Ascending aorta (tissue), 2 donors: ENCODE measurements around the gene CFAP20DC. TPM values are rescaled to one million over a fixed set of nuclear protein-coding genes. Genes with fewer than 3 reads are reported as not detected.

ENCODE experiments used
- DNase-seq, 2 donors: peaks; one replicate each; pipeline ENCODE4 v3.0.0-alpha.2; 2019; ENCODE audit warnings: low spot score in 2 of 2
- H3K27ac ChIP-seq, 2 donors: fragments of 200-600 bp; sonication (generic); one replicate each; pipeline ENCODE4 v1.5.1; 2016 to 2017; ENCODE audit warnings: mild to moderate bottlenecking in 1 of 2
- H3K27me3 ChIP-seq: fragments of 200-600 bp; sonication (generic); one replicate; pipeline ENCODE4 v1.5.1; 2017
- H3K36me3 ChIP-seq, 2 donors: fragments of 200-600 bp; sonication (generic); one replicate each; pipeline ENCODE4 v1.5.1; 2016
- H3K4me1 ChIP-seq, 2 donors: fragments of 200-600 bp; sonication (generic); one replicate each; pipeline ENCODE4 v1.5.1; 2016 to 2017; ENCODE audit warnings: mild to moderate bottlenecking in 1 of 2
- H3K4me3 ChIP-seq, 2 donors: fragments of 200-600 bp; sonication (generic); one replicate each; pipeline ENCODE4 v1.5.1; 2016 to 2017; ENCODE audit warnings: mild to moderate bottlenecking in 1 of 2
- H3K9me3 ChIP-seq, 2 donors: fragments of 200-600 bp; sonication (generic); one replicate each; pipeline ENCODE4 v1.5.1; 2016
- intact Hi-C: fragments of 100-400 bp; cut with DNase I; formaldehyde crosslinking; loops from one replicate; pipeline ENCODE4 v1.15.1; 2023
- total RNA-seq: library from RNA; depleted of rRNA; stranded (reverse); fragments of >200 nt; gene quantifications from one replicate; pipeline ENCODE4 v1.1.0, GENCODE V29; 2016
- TF ChIP-seq, protein P1 (sequence below), 3 experiments: fragments of 200-600 bp in 2 of 3; fragments of 450-650 bp in 1 of 3; sonication (generic) in 2 of 3; IDR thresholded peaks; one replicate each; pipeline ENCODE4 v1.5.1; 2016 to 2019; ENCODE audit warnings: antibody characterized with exemption in 3 of 3, mild to moderate bottlenecking in 1 of 3, moderate library complexity in 1 of 3

Gene CFAP20DC
- total RNA-seq, 1 donor from 2014 or later: not detected

DNA sequence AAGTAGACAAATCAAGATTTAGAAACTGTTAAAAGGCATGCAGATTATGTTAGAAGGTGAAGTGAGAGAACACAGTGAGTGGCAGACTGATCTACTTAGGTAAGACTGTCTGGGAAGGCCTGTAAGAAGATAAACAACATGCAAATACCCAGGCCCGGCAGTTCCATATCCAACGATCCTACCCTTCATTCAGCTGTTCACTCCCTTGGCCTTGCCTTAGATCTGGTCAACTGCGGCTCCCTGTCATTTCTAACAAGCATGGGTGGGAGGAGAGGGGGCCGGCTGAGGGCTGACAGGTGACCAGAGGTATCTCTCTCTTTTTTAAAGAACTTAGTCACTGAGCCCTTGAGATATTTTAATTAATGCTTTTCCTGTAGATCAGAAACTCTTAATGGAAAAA is 298.6 kb downstream of the CFAP20DC start:
- intact Hi-C loops: no loop called here
- no peak overlapping the region for H3K27ac ChIP-seq
- TF ChIP-seq, protein P1, sequence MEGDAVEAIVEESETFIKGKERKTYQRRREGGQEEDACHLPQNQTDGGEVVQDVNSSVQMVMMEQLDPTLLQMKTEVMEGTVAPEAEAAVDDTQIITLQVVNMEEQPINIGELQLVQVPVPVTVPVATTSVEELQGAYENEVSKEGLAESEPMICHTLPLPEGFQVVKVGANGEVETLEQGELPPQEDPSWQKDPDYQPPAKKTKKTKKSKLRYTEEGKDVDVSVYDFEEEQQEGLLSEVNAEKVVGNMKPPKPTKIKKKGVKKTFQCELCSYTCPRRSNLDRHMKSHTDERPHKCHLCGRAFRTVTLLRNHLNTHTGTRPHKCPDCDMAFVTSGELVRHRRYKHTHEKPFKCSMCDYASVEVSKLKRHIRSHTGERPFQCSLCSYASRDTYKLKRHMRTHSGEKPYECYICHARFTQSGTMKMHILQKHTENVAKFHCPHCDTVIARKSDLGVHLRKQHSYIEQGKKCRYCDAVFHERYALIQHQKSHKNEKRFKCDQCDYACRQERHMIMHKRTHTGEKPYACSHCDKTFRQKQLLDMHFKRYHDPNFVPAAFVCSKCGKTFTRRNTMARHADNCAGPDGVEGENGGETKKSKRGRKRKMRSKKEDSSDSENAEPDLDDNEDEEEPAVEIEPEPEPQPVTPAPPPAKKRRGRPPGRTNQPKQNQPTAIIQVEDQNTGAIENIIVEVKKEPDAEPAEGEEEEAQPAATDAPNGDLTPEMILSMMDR (IDR thresholded peaks at IDR 0.05): no peak

DNA sequence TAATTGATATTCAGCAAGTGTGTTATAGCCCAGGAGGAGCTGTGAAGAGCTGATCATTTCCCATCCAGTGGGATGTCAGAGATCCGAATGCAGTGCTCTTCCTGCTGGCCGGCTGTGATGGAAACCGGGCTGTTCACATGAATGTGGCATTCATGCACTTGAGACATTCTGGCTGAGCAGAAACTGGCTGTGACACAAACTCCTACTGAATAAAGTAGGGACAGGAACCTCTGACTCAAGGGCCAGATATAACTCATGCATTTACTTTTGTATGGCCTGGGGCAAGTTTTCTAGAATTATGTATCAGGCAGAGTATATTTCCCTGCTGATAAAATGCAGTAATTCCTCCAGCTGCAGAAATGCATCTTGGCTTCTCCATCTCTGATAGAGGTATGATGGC is 299.9 kb downstream of the CFAP20DC start:
- H3K4me1 ChIP-seq: no peaks in the 10 kb centered on the region
- intact Hi-C loops: no loop called here
- TF ChIP-seq, protein P1 (IDR thresholded peaks at IDR 0.05): no peak
- no peak for DNase-seq
- no peak overlapping the region for H3K27ac ChIP-seq
- no peaks in the 10 kb centered on the region for H3K36me3 ChIP-seq
- H3K9me3 ChIP-seq: no peaks in the 10 kb centered on the region
- no peak overlapping the region for H3K4me3 ChIP-seq
- H3K27me3 ChIP-seq: no peaks in the 10 kb centered on the region

More for the DNA sequence above, 298.6 kb downstream of the CFAP20DC start:
- no peaks in the 10 kb centered on the region for H3K9me3 ChIP-seq
- no peak for DNase-seq
- no peaks in the 10 kb centered on the region for H3K4me1 ChIP-seq
- H3K36me3 ChIP-seq: no peaks in the 10 kb centered on the region
- no peaks in the 10 kb centered on the region for H3K27me3 ChIP-seq
- no peak overlapping the region for H3K4me3 ChIP-seq

DNA sequence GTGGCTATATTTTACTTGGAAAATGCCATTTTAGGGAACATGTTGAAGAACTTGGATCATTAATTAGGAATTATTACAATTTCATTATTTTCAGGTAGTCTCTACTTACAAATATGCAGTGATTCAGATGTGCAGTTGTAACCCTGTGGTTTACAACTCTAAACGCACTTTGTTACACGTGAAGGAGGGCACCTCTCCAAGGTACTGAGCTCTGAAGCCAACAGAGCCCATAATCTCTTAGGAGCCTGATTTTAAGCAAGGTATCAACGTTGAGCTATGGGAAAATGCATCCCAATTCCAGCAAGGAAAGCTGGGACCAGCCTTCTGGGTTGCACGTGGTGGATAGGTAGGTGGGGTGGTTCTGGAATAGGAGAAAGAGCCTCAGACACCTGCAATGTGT is 301.8 kb downstream of the CFAP20DC start:
- no peak for DNase-seq
- intact Hi-C loops: no loop called here
- no peaks in the 10 kb centered on the region for H3K27me3 ChIP-seq
- H3K36me3 ChIP-seq: no peaks in the 10 kb centered on the region
- no peak overlapping the region for H3K27ac ChIP-seq
- no peaks in the 10 kb centered on the region for H3K4me1 ChIP-seq
- TF ChIP-seq, protein P1 (IDR thresholded peaks at IDR 0.05): no peak
- no peaks in the 10 kb centered on the region for H3K9me3 ChIP-seq
- no peak overlapping the region for H3K4me3 ChIP-seq

DNA sequence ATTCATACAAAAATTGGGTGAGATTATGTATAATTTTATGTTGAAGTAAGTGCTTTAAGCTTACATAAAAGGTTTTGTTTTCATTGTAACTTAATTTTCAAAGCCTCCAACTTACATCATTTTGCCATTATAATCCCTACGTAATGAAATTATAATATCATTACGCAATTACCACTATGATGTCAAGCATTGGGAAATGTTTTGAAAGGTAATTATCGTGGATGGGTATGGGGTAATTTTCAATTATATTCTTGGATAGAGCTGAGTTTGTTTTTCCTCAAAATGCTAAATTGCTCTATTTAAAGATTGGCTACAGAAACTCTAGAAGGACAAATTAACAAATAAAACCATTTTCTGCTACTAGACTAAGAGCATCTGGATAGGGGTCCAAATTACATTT is 303.1 kb downstream of the CFAP20DC start:
- H3K9me3 ChIP-seq: no peaks in the 10 kb centered on the region
- DNase-seq: no peak
- no peaks in the 10 kb centered on the region for H3K36me3 ChIP-seq
- H3K4me3 ChIP-seq: no peak overlapping the region
- H3K27me3 ChIP-seq: no peaks in the 10 kb centered on the region
- TF ChIP-seq, protein P1 (IDR thresholded peaks at IDR 0.05): no peak
- no peaks in the 10 kb centered on the region for H3K4me1 ChIP-seq
- H3K27ac ChIP-seq: no peak overlapping the region
- intact Hi-C loops: no loop called here

DNA sequence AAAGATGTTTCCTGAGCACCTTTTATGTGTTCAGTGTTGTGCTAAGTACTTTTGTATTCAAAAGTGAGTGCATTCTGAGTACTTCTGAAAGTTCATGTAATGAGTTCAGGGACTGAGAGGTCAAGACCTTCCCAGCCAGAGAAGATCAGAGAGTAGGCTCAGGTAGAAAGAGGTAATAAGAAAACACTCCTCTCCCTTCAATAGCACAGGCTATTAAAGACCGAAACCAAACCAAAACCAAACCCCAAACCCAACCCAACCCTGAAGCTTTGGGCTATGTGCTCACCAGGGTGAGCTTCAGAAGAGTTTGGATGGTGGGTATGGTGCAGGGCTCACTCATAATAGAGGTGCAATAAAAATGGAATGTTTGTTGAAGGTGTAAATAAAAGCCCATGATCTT is 306.5 kb downstream of the CFAP20DC start:
- H3K27me3 ChIP-seq: no peaks in the 10 kb centered on the region
- no peak overlapping the region for H3K27ac ChIP-seq
- no peaks in the 10 kb centered on the region for H3K9me3 ChIP-seq
- no peak overlapping the region for H3K4me3 ChIP-seq
- H3K36me3 ChIP-seq: no peaks in the 10 kb centered on the region
- TF ChIP-seq, protein P1 (IDR thresholded peaks at IDR 0.05): no peak
- intact Hi-C loops: no loop called here
- no peaks in the 10 kb centered on the region for H3K4me1 ChIP-seq
- DNase-seq: no peak

DNA sequence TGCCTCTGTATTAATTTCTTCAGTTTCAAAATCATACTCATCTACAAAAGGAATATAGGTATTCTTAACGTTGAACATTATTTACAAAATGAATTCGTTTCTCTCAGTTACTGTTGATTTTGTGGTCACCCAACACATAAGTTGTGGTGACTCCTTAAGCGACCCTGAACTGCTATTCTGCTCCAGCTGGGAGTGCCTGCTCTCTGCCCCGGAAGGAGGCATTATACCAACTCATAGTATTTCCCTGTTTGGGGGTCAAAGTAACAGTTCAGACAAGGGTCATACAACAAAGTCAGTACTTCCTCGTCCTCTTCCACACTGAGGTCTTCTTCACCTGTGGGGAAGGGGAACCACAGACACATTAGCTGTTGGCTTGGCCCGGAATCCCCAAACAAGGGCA is 307.6 kb downstream of the CFAP20DC start:
- Histone ChIP-seq H3K36me3 (no peaks in the 10 kb centered on the region), H3K4me3 (no peak overlapping the region), H3K27me3 (no peaks in the 10 kb centered on the region), H3K4me1 (no peaks in the 10 kb centered on the region), H3K27ac (no peak overlapping the region), H3K9me3 (no peaks in the 10 kb centered on the region)
- TF ChIP-seq, protein P1 (IDR thresholded peaks at IDR 0.05): no peak
- no peak for DNase-seq
- intact Hi-C loops: no loop called here
